GM19238 (cell line): Measurements from ENCODE around the gene MACROD1.
A peak's percentile ranks its signal among the peaks of the same experiment; 100 is the strongest.

Experiments used
- DNase-seq: peaks from one replicate; pipeline ENCODE4 v3.0.0; 2011; ENCODE audit warnings: low spot score; ENCODE audit not compliant: insufficient read length

MACROD1 gene

DNA sequence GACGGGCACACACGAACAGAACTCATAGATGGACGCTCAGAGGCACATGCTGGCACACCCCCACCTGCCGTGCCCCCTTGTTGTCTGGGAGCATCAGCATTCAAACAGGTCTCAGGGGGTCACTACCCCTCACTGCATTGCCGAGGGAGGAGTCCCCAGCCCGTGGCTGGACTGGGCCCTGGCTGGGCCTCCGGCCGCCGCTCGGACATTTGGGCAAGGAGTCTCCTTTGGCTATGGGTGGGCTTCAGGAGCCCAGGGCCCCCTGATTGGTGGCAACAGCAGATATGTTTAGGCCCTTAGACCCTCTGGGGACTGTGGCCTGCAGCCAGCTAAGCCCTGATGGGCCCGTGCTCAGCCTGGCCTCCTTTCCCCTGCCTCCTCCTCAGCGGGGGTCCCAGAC, 88.3 kb downstream of the MACROD1 start:
- DNase-seq, result no peak

- DNase-seq, result no peak
Measured at GRCh38 chr11:64076758-64077157, 89.2 kb downstream of the MACROD1 start.

DNA sequence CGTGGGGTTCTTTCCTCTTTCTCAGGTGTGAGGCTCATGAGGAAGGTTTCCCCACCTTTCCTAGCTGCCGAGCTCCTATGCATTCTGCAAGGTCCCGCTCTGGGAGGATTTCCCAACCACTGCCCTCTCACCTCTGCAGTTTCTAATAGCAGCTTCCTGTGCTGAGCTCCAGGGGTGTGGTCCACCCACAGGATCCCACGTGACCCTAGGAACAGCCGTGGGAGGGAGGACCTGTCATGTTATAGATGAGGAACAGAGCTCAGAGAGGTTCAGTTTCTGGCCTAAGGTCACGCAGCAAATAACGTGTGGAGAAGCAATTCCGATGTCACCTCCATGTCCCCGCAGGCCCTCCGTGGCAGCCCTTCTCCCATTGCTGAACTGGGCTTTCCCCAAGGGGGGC, 91.7 kb downstream of the MACROD1 start:
- no peak for DNase-seq

GRCh38 chr11:64073542-64073941, 92.4 kb downstream of the MACROD1 start:
- no peak for DNase-seq

DNA sequence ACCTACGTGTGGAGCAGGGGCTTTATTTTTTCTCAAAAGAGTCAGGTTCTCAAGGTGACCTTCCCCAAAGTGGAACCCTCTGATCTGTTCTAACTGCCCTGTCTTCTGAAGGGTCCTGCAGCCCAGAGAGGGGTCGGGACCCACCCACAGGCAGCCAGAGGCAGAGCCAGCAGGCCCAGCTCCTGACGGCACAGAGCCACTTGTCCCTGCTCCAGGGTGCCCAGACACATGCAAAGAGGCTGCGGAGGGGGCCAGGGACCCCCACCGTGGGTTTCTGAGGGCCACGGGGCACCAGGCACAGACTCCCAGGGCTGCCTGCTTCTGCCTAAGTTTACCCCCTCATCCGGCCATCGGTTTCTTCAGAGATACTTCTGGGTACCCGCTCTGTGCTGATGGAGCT, 93.0 kb downstream of the MACROD1 start:
- no peak for DNase-seq

DNA sequence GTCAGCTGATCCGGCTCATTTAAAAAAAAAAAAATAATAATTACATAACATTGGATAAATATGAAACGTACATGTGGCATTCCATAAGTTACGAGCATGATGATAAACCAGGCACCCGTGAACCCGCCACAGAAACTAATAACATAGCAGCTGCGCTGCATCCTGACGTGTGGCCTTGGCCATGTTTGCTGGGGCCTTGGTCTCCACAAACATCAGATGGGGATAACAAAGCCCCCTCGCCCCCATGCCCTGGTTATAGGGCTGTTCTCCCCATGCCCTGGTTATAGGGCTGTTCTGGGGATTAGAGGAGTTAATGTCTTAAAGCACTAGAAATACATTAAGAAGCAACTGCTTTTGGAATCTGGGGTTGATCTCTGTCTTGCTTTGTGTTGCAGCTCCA, 93.5 kb downstream of the MACROD1 start:
- no peak for DNase-seq

DNA sequence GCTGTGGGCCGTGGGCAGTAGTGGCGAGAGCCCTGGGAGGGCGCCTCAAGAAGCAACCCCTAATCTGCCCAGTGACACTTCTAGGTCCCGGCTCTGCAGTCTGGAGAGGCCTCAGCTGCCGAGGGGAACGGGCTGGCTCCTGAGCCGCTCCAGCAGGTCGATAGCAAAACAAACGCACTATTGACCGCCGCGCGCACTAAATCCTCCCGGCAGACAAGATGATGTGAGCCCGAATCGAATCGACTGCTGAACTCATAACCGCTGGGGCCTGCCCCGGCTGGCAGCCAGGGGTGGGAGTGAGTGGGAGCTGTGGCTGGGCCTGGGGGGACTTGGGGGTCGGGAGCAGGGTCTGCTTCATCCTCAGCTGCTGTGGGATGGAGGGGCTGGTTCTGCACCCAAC, 94.1 kb downstream of the MACROD1 start:
- DNase-seq, result no peak

- DNase-seq, result no peak
Measured at GRCh38 chr11:64070314-64070681, 95.6 kb downstream of the MACROD1 start.

- DNase-seq, result no peak
Measured at GRCh38 chr11:64069401-64070313, 96.3 kb downstream of the MACROD1 start.

DNA sequence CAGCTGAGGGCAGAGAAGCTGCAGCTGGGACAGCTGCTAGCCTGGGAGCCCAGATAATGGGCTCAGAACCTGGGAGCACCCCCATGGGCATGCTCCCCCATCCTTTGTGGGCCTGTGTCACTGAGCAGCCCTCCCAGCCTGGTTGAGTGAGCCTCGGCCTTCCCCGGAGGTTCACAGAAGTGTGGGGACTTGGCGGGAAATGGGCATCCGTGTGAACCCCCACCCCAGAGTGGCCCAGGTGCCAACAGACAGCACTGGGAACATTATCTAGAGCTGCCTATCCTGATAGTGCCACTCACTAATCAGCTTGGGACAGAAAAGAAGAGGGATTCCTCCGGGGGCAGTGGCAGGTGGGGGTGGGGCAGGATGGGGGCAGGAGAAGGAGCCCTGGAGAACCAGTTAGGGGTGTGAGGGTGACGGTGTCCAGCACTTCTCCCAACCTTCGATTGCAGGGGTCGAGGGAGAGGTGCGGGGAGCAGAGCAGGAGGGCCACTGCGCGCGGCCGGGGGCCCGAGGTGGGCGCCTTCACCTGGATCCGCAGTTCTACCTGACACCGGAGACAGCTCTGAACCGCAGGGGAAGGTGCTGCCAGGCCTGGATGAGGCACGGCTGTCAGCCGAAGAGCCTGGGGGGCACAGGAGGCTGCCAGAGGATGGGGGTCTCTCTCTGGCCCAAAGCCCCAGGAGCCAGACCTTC, 97.1 kb downstream of the MACROD1 start:
- no peak for DNase-seq

- no peak for DNase-seq
Measured at GRCh38 chr11:64067230-64067993, 98.5 kb downstream of the MACROD1 start.

- no peak for DNase-seq
Measured at GRCh38 chr11:64065712-64066111, 100.2 kb downstream of the MACROD1 start.

DNA sequence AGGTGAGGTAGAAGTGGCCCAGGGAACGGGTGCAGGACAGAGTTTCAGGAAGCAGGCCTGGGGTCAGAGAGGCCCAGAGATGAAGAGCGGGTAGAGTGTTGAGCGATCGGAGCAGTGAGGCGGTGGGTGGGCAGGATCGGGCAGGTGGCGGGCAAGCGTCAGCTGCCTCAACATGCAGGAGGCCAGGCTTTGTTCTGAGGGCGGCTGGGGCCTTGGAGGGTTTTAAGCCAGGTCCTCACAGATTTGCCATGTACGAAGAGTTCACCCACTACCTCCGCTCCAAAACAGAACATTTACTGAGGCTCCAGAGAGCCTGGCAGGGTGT, 100.8 kb downstream of the MACROD1 start:
- no peak for DNase-seq

- DNase-seq, result no peak
Measured at GRCh38 chr11:64064374-64065140, 101.4 kb downstream of the MACROD1 start.

- no peak for DNase-seq
Measured at GRCh38 chr11:64063777-64064176, 102.1 kb downstream of the MACROD1 start.

GRCh38 chr11:64062185-64063039, 103.5 kb downstream of the MACROD1 start:
- DNase-seq, result no peak

- peak; percentile 76 for DNase-seq
Measured at GRCh38 chr11:64060861-64061444, 105.0 kb downstream of the MACROD1 start.

- no peak for DNase-seq
Measured at GRCh38 chr11:64060263-64060860, 105.6 kb downstream of the MACROD1 start.

GRCh38 chr11:64059339-64060140, 106.4 kb downstream of the MACROD1 start:
- no peak for DNase-seq
